ENCODE results near the gene GRIN3B.
"Not testable (repeated sequence)": the region's sequence is repeated elsewhere in the genome, so short reads cannot be mapped to it uniquely, and the experiment has no call there.

Gene GRIN3B

GRCh38 chr19:955803-956765 lies 44.1 kb upstream of the GRIN3B start:
- no peak overlapping the region for H3K4me3 ChIP-seq (ENCODE audit: low read depth, low read length)
- TF ChIP-seq CTCF (IDR thresholded peaks at IDR 0.05; ENCODE audit: control insufficient read depth, extremely low read depth, insufficient read depth): no peak
- DNase-seq (ENCODE audit: low read depth): no peak

GRCh38 chr19:956766-957440 lies 43.3 kb upstream of the GRIN3B start:
- no peak overlapping the region for H3K4me3 ChIP-seq (ENCODE audit: low read depth, low read length)
- DNase-seq (ENCODE audit: low read depth): no peak
- TF ChIP-seq CTCF (IDR thresholded peaks at IDR 0.05; ENCODE audit: control insufficient read depth, extremely low read depth, insufficient read depth): no peak

GRCh38 chr19:957578-957977 lies 42.6 kb upstream of the GRIN3B start:
- H3K4me3 ChIP-seq (ENCODE audit: low read depth, low read length); DNase-seq (ENCODE audit: low read depth): not testable (repeated sequence)

- TF ChIP-seq CTCF (IDR thresholded peaks at IDR 0.05; ENCODE audit: control insufficient read depth, extremely low read depth, insufficient read depth): no peak
- DNase-seq (ENCODE audit: low read depth): no peak
These were observed 41.0 kb upstream of the GRIN3B start for GRCh38 chr19:958967-959855.

GRCh38 chr19:960020-960419 lies 40.2 kb upstream of the GRIN3B start:
- H3K4me3 ChIP-seq (ENCODE audit: low read depth, low read length): no peak overlapping the region
- DNase-seq (ENCODE audit: low read depth): no peak
- no peak for TF ChIP-seq CTCF (IDR thresholded peaks at IDR 0.05; ENCODE audit: control insufficient read depth, extremely low read depth, insufficient read depth)

More at GRCh38 chr19:958967-959855, 41.0 kb upstream of the GRIN3B start:
- H3K4me3 ChIP-seq (ENCODE audit: low read depth, low read length): no peak overlapping the region

GRCh38 chr19:960601-960938 lies 39.6 kb upstream of the GRIN3B start:
- no peak overlapping the region for H3K4me3 ChIP-seq (ENCODE audit: low read depth, low read length)
- no peak for TF ChIP-seq CTCF (IDR thresholded peaks at IDR 0.05; ENCODE audit: control insufficient read depth, extremely low read depth, insufficient read depth)
- no peak for DNase-seq (ENCODE audit: low read depth)
